Measurements from ENCODE around the gene SNX7. TPM values are rescaled to one million over a fixed set of nuclear protein-coding genes. Genes with fewer than 3 reads are reported as not detected.
A peak's percentile ranks its signal among the peaks of the same experiment; 100 is the strongest.

The SNX7 gene
- total RNA-seq, 1 donor from 2014 or later, result 17.5 TPM

GRCh38 chr1:98653123-98653522 lies 8.4 kb upstream of the SNX7 start:
- H3K9me3 Mint-ChIP-seq, result peaks cover 8% of the 10 kb centered on the region
- no peaks in the 10 kb centered on the region for H3K36me3 Mint-ChIP-seq (ENCODE audit: low read depth)
- no peaks in the 10 kb centered on the region for H3K4me1 Mint-ChIP-seq
- no peak overlapping the region for H3K4me3 Mint-ChIP-seq
- TF ChIP-seq CTCF (conservative IDR thresholded peaks at IDR 0.05), result no peak
- no peaks in the 10 kb centered on the region for H3K27me3 Mint-ChIP-seq (ENCODE audit: low read depth)
- no peak for DNase-seq (ENCODE audit: low read depth, low spot score)
- no peak overlapping the region for H3K27ac Mint-ChIP-seq (ENCODE audit: unreplicated experiment)

- TF ChIP-seq CTCF (conservative IDR thresholded peaks at IDR 0.05), result no peak
- Mint-ChIP-seq H3K9me3 (peaks cover 3% of the 10 kb centered on the region), H3K27ac (ENCODE audit: unreplicated experiment) (no peak overlapping the region), H3K4me1 (peaks cover 27% of the 10 kb centered on the region), H3K4me3 (peak overlapping the region; percentile 85), H3K27me3 (ENCODE audit: low read depth) (peaks cover 4% of the 10 kb centered on the region), H3K36me3 (ENCODE audit: low read depth) (no peaks in the 10 kb centered on the region)
- no peak for DNase-seq (ENCODE audit: low read depth, low spot score)
Measured at GRCh38 chr1:98659879-98660278, 1.6 kb upstream of the SNX7 start.

- DNase-seq (ENCODE audit: low read depth, low spot score), result no peak
- Mint-ChIP-seq H3K4me3 (peak overlapping the region; percentile 85), H3K36me3 (ENCODE audit: low read depth) (no peaks in the 10 kb centered on the region), H3K4me1 (peaks cover 27% of the 10 kb centered on the region), H3K27me3 (ENCODE audit: low read depth) (peaks cover 4% of the 10 kb centered on the region), H3K9me3 (no peaks in the 10 kb centered on the region), H3K27ac (ENCODE audit: unreplicated experiment) (no peak overlapping the region)
- TF ChIP-seq CTCF (conservative IDR thresholded peaks at IDR 0.05), result no peak
Measured at GRCh38 chr1:98660940-98661543, 479 bp upstream of the SNX7 start.

GRCh38 chr1:98662356-98662670 lies 792 bp downstream of the SNX7 start:
- no peaks in the 10 kb centered on the region for H3K36me3 Mint-ChIP-seq (ENCODE audit: low read depth)
- TF ChIP-seq CTCF (conservative IDR thresholded peaks at IDR 0.05), result no peak
- H3K4me1 Mint-ChIP-seq, result peaks cover 27% of the 10 kb centered on the region
- no peak for DNase-seq (ENCODE audit: low read depth, low spot score)
- H3K9me3 Mint-ChIP-seq, result no peaks in the 10 kb centered on the region
- peaks cover 4% of the 10 kb centered on the region for H3K27me3 Mint-ChIP-seq (ENCODE audit: low read depth)
- H3K27ac Mint-ChIP-seq (ENCODE audit: unreplicated experiment), result peak overlapping the region; percentile 91
- H3K4me3 Mint-ChIP-seq, result peak overlapping the region; percentile 99

- H3K36me3 Mint-ChIP-seq (ENCODE audit: low read depth), result no peaks in the 10 kb centered on the region
- H3K4me3 Mint-ChIP-seq, result no peak overlapping the region
- H3K27ac Mint-ChIP-seq (ENCODE audit: unreplicated experiment), result no peak overlapping the region
- no peak for TF ChIP-seq CTCF (conservative IDR thresholded peaks at IDR 0.05)
- H3K9me3 Mint-ChIP-seq, result peaks cover 2% of the 10 kb centered on the region
- peaks cover 4% of the 10 kb centered on the region for H3K4me1 Mint-ChIP-seq
- DNase-seq (ENCODE audit: low read depth, low spot score), result no peak
- H3K27me3 Mint-ChIP-seq (ENCODE audit: low read depth), result peaks cover 2% of the 10 kb centered on the region
Measured at GRCh38 chr1:98668733-98669132, 7.2 kb downstream of the SNX7 start.
